Thoracic aorta endothelial cell (primary cell): ENCODE data around the gene ZNF677. TPM values are rescaled to one million over a fixed set of nuclear protein-coding genes. Genes with fewer than 3 reads are reported as not detected.

Experiments
- total RNA-seq: library from RNA; depleted of rRNA; stranded (reverse); fragments of >200 nt; gene quantifications from 2 replicates; pipeline ENCODE4 v1.2.3, GENCODE V29; 2012

ZNF677 gene
- 23.1 and 23.8 TPM in 2 replicates for total RNA-seq

GRCh38 chr19:53254411-53255341, at the start of gene ZNF677:
TSS of gene ZNF677 (minus strand) at chr19:53254873. CDS start at chr19:53251550, 3,323 bp downstream.

DNA sequence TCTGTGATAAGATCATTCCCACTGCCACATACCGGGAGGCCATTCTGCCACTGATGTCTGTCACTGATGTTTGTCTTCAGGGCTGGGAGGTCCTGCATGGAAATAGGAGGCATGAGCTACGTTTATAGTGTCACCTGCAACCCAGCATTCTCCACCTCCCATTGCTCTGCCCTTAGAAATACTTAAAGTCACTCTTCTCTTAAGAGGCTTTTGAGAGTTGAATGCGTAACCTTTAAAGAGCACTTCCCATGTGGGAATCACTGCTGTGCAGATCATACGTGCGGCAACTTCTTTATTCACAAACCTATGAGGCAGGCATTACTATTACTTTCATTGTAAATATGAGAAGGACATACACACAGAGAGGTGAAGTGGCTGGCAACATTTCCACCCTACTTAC, 12.9 kb upstream of the ZNF677 start, which contains the start of gene VN1R4:
TSS of gene VN1R4 (minus strand) at position 101 of the 400 bp plus-strand sequence. CDS start at position 43, 58 bp downstream.

DNA sequence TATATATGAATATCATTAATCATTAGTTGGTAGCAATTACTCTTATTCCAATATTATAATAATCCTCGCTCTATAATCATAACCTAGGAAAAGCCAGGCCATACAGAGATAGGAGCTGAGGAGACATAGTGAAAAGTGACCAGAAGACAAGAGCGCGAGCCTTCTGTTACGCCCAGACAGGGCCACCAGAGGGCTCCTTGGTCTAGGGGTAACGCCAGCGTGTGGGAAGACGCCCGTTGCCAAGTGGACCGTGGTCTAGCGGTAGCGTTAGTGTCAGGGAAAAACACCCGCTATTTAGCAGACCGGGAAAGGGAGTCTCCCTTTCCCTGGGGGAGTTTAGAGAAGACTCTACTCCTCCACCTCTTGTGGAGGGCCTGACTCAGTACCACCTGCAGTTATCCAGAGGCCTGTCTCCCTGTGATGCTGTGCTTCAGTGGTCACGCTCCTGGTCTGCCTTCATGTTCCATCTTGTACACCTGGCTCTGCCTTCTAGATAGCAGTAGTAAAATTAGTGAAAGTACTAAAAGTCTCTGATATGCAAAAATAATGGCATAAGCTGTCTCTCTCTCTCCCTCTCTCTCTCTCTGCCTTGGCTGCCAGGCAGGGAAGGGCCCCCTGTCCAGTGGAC, 3.2 kb upstream of the ZNF677 start, which contains the start of gene VN1R2:
TSS of gene VN1R2 (plus strand) at position 578 of the 628 bp plus-strand sequence. CDS start 84 bp downstream, outside the sequence.

DNA sequence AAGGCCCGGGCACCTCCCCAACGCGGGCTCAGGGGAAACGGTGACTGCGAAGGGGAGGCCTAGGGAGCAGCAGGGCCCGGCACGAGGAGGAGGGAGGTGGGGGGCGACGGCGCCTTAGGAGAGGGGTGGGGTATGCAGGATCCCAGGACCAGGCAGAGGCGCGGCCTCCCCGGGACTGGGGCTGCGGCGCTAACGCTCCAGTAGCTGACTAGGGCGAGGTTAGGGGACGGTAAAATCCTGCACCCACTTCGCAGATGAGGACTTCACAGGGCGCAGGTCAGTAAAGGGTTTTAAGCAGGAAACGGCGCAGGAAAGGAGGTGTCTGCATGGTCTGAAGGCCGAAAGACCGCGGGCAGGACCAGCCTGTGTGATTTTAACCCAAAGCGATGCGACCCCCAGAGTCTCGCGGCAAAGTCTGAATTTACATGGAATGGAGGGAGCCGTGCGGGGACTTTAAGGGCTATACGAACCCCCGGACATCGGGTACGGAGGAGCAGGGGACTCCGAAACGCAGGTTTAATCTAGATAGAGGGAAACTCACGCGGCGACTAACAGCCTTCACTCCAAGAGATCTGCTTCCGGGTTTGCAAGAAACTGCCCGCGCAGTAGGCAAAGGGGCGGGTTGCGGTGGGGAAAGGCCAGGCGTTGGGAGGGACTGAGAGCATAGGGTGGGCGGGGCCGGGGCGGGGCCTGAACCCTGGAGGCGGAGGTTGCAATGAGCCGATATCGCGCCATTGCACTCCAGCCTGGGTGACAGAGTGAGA, 61.7 kb downstream of the ZNF677 start, which contains the start of gene ZNF665:
TSS of gene ZNF665 (minus strand) at position 588 of the 764 bp plus-strand sequence. CDS start 10,460 bp downstream, outside the sequence.

Other genes starting within 250 kb of the ZNF677 start
- not detected in 2 replicates for gene ERVV-1, start 241.0 kb downstream of the ZNF677 start, total RNA-seq
- gene ERVV-2, start 210.1 kb downstream of the ZNF677 start, total RNA-seq = not detected in 2 replicates
- 27.9 and 28.6 TPM in 2 replicates for gene ZNF160, start 151.5 kb downstream of the ZNF677 start, total RNA-seq
- 0.29 and 0.80 TPM in 2 replicates for gene ZNF415, start 122.0 kb downstream of the ZNF677 start, total RNA-seq
- 6.8 and 8.5 TPM in 2 replicates for gene ZNF347, start 95.8 kb downstream of the ZNF677 start, total RNA-seq
- 1.1 and 1.9 TPM in 2 replicates for gene ZNF665, start 61.5 kb downstream of the ZNF677 start, total RNA-seq
- gene VN1R2, start 3.4 kb upstream of the ZNF677 start, total RNA-seq = not detected in 2 replicates
- not detected in 2 replicates for gene VN1R4, start 12.8 kb upstream of the ZNF677 start, total RNA-seq
- gene ZNF845, start 78.9 kb upstream of the ZNF677 start, total RNA-seq = 9.2 and 9.7 TPM in 2 replicates
- gene ZNF525, start 110.8 kb upstream of the ZNF677 start, total RNA-seq = 5.9 and 6.7 TPM in 2 replicates
- 11.4 and 11.9 TPM in 2 replicates for gene ZNF765, start 140.3 kb upstream of the ZNF677 start, total RNA-seq
- gene ZNF761, start 177.1 kb upstream of the ZNF677 start, total RNA-seq = 11.3 and 12.5 TPM in 2 replicates
- 3.3 and 3.6 TPM in 2 replicates for gene ZNF813, start 212.9 kb upstream of the ZNF677 start, total RNA-seq